ENCODE results near the gene ZNF90.
"Not testable (repeated sequence)": the region's sequence is repeated elsewhere in the genome, so short reads cannot be mapped to it uniquely, and the experiment has no call there.

ZNF90 gene

DNA sequence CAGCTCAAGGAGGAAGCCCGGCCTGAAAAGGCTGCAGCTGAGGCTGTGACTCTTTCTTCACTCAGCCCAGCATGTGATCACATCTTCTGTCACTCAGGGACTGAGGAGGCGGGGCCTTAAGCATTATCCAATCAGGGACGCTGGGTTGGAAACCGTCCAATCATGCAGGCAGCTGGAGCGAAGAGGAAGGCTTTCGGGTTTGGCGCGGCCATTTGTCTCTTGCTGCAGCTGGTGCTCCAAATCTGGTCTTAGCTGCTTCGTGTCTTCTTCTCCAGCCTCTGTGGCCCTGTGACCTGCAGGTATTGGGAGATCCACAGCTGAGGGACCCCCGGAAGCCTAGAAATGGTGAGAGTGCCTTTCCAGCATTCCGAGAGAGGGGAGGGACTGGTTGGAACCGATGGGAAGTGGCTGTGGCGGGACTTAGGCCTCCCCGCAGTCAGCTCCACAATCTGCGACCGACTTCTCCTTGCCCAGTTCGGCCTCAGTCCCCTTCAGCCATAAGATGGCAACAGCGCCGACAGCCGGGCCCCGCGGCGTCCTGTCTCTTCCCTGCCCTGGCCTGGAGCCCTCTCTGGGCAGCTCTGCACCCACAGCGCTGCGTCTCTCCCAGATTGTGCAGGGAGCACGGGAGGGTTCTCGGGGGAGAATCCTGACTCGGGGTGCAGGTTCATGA is at the start of gene ZNF90:
ZNF90 (plus strand) TSS at position 210 of the 673 bp plus-strand sequence; CDS start at position 343, 133 bp downstream.
- peak within 1 kb of the TSS; percentile 71 for H3K4me3 ChIP-seq (ENCODE audit: low read length)
- TF ChIP-seq, protein P1, sequence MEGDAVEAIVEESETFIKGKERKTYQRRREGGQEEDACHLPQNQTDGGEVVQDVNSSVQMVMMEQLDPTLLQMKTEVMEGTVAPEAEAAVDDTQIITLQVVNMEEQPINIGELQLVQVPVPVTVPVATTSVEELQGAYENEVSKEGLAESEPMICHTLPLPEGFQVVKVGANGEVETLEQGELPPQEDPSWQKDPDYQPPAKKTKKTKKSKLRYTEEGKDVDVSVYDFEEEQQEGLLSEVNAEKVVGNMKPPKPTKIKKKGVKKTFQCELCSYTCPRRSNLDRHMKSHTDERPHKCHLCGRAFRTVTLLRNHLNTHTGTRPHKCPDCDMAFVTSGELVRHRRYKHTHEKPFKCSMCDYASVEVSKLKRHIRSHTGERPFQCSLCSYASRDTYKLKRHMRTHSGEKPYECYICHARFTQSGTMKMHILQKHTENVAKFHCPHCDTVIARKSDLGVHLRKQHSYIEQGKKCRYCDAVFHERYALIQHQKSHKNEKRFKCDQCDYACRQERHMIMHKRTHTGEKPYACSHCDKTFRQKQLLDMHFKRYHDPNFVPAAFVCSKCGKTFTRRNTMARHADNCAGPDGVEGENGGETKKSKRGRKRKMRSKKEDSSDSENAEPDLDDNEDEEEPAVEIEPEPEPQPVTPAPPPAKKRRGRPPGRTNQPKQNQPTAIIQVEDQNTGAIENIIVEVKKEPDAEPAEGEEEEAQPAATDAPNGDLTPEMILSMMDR (conservative IDR thresholded peaks at IDR 0.05; ENCODE audit: low read depth, low read length) = peak; percentile 15
- DNase-seq (ENCODE audit: low read depth) = peak; percentile 94

DNA sequence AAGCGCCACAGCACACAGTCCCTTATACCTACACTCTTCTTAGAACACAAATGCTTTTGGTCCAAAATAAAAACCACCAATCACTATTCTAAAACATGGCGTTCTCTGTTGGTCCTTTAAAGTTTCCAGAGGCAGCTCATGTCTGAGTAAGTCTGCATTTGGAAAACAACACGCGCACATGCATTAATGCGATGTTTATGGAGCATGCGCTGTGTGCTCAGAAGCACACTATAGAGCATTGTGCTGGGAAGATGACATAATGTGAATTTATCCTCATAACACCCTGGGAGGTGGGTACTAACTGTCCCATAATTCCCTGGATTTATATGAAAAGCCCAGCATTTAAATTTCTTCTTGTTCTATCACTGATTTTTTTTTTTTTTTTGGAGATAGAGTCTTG is 49.2 kb upstream of the ZNF90 start:
- TF ChIP-seq, protein P1 (conservative IDR thresholded peaks at IDR 0.05; ENCODE audit: low read depth, low read length) = no peak
- no peak for DNase-seq (ENCODE audit: low read depth)
- H3K4me3 ChIP-seq (ENCODE audit: low read length) = no peak overlapping the region

DNA sequence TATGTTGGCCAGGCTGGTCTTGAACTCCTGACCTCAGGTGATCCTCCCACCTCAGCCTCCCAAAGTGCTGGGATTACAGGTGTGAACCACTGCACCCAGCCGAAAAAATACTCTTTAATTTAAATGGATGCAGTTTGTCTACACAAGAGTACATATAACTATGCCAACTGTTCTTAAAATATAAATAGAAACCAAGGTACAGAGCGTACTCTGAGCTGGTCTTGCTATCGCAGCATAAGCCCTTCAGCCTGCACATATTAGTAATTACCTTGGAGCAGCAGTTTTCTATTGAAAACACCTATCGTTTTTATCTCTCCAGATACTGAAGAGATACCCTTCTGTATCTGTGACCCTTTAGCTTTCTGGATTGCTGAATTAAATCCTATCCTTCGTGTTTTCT is 41.9 kb upstream of the ZNF90 start:
- TF ChIP-seq, protein P1 (conservative IDR thresholded peaks at IDR 0.05; ENCODE audit: low read depth, low read length) = no peak
- no peak for DNase-seq (ENCODE audit: low read depth)
- no peak overlapping the region for H3K4me3 ChIP-seq (ENCODE audit: low read length)

DNA sequence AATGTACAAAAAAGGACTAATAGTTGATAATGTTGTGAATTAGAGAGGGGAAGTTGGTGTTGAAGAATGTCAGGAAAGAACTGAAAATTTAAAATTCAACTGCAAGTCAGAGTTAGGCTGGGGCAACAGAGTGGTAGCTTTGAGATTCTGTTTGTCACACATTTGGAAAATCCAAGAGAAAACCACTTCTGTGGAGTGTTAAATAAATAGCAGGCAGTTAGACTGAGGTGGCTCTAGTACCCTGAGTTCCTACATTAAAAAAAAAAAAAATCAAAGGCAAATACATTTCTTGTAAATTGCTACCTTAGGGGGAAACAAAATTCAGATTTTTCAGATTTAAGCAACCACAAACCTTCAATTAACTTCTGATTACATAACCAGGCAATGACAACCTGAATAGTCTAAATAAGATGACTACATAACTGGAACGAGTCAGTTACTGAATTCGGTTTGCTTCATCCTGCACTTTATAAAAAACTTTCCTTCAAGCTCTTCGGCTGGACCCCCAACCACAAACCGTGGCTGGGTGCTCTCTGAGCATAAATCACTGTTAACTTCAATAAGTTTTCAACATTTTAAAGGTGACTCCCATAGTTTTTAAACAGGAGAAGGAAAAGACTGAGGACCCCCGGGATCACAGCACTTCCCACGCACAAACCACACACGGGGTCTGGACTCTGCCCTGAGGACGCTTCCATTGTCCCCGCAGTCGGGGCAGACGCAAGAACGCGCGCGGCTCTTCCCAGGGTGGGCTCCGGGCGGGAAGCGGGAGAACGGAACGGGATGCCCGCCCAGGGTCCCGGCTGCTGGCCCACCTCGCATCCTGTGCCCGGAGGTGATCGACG is 39.2 kb upstream of the ZNF90 start:
- peak overlapping the region; percentile 97 for H3K4me3 ChIP-seq (ENCODE audit: low read length)
- DNase-seq (ENCODE audit: low read depth) = no peak
- TF ChIP-seq, protein P1 (conservative IDR thresholded peaks at IDR 0.05; ENCODE audit: low read depth, low read length) = no peak

DNA sequence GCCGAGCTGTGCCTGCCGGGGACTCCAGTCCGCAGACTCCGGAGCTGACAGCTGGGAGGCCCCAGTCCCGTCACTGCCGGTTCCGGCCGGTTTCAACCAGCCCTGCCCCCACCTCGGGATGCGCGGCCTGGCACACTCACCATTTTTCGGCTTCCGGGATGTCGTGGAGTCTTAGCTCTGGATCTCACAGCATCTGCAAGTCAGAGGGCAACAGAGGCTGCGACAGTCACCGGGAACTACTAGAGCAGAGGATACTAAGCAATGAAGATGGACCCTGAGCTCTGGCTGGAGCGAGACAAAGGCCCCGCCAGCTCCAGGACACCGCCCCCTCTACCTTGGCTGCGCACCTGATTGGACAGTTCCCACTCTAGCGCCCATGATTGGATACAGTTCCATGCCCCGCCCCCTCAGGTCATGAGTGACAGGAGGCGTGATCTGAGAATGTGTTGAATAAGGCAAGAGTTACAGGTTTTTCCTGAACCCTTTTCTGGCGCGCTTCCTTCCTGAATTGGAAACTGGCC is 38.5 kb upstream of the ZNF90 start, which contains the start of gene ZNF682:
ZNF682 (minus strand) TSS at position 303 of the 521 bp plus-strand sequence; CDS start at position 143, 160 bp downstream.
- H3K4me3 ChIP-seq (ENCODE audit: low read length) = peak within 1 kb of the TSS; percentile 97
- TF ChIP-seq, protein P1 (conservative IDR thresholded peaks at IDR 0.05; ENCODE audit: low read depth, low read length) = no peak
- DNase-seq (ENCODE audit: low read depth) = peak; percentile 79

DNA sequence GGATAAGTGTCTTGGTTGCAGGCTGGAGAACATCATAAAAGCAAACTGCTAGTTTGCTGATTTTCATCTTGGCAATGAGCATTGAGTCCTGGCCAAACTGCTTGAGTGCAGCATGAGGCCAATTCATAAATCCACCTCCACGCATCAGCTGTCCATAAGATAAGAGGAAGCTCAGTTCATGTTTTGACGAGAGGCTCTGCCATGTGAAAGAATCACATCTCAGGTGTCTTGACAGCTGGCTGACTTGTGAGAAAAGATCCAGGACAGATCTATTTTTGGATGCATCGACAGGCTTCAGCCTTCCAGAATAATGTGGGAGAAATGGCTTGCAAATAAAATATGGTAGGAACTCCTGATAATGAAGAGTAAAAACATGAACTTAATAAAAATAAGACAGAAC is 33.1 kb upstream of the ZNF90 start:
- DNase-seq (ENCODE audit: low read depth) = no peak
- TF ChIP-seq, protein P1 (conservative IDR thresholded peaks at IDR 0.05; ENCODE audit: low read depth, low read length) = no peak
- H3K4me3 ChIP-seq (ENCODE audit: low read length) = no peak overlapping the region

DNA sequence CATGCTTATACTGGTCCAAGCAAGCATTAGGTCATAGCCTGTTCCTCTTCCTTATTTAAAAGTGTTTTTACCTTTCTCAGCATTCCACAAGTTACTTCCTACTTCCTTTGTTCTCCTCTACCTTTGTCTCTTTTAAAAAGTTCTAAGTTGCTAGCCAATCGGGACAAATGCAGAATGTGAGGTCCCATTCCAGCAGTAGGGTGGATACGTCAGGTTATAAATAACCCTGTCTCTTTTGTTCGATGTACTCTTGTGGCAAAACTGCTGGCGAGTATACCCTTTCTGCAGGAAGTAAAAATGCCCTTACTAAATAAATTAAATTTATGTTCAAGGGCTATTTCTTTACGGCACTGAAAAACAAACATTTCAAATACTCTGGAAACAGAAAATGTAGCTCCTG is 32.1 kb upstream of the ZNF90 start:
- DNase-seq (ENCODE audit: low read depth); H3K4me3 ChIP-seq (ENCODE audit: low read length): not testable (repeated sequence)
